Ishikawa (cell line): ENCODE data around the gene RBMS3.

Experiments used
- CREB1 ChIP-seq: IDR thresholded peaks from 2 replicates; pipeline ENCODE4 v1.6.1; 2012; ENCODE audit warnings: low read depth
- EGR1 ChIP-seq: IDR thresholded peaks from 2 replicates; pipeline ENCODE4 v1.6.1; 2012
- EP300 ChIP-seq: IDR thresholded peaks from 2 replicates; pipeline ENCODE4 v1.6.1; 2012; ENCODE audit warnings: borderline replicate concordance
- FOXM1 ChIP-seq: IDR thresholded peaks from 2 replicates; pipeline ENCODE4 v1.6.1; 2012; ENCODE audit warnings: low read depth, borderline replicate concordance
- RAD21 ChIP-seq: IDR thresholded peaks from 2 replicates; pipeline ENCODE4 v1.6.1; 2012; ENCODE audit warnings: low read depth
- TAF1 ChIP-seq: IDR thresholded peaks from 2 replicates; pipeline ENCODE4 v1.6.1; 2012; ENCODE audit warnings: low read depth, mild to moderate bottlenecking
- TCF12 ChIP-seq: IDR thresholded peaks from 2 replicates; pipeline ENCODE4 v1.6.1; 2012; ENCODE audit warnings: low read depth
- TEAD4 ChIP-seq: IDR thresholded peaks from 2 replicates; pipeline ENCODE4 v1.6.1; 2012
- YY1 ChIP-seq: IDR thresholded peaks from 2 replicates; pipeline ENCODE4 v1.6.1; 2012; ENCODE audit warnings: low read depth
- ZBTB7A ChIP-seq: IDR thresholded peaks from 2 replicates; pipeline ENCODE4 v1.6.1; 2012; ENCODE audit warnings: low read depth
- TF ChIP-seq, protein P1 (sequence below): IDR thresholded peaks from 2 replicates; pipeline ENCODE4 v1.6.1; 2012; ENCODE audit warnings: low read depth, mild to moderate bottlenecking
- TF ChIP-seq, protein P2 (sequence below): IDR thresholded peaks from 2 replicates; pipeline ENCODE4 v1.6.1; 2012

DNA sequence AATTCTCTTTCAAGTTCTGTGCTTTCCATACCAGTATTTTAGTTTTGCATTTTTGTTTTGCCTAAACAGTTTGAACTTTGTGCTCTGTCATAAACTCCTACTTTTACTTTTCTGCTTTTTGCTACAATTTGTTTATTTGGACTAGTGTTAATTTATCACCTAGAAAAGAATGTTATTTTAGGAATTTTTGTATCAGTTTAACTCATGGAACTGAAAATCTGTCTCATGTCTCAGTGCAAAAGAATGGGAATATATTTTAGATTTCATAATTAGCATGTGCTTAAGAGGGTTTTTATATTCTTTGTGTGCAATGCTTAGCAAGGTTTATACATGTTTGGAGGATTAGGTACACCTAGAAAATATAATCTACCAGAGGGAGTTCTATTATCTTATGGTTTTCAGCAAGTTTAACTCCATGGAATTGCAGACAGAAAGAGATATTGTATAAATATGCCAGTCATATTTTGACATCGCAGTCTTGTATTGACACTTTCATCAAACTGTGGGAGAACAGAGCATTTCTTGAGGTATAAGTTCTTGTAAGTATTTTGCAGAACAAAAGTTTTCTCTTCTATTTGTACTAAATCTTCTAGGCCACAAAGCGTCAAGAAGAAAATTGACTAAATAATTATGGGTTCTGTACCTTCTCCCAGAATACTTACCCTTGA is 409.9 kb downstream of the RBMS3 start:
- TF ChIP-seq ZBTB7A: no peak
- TF ChIP-seq YY1: no peak
- no peak for TF ChIP-seq EP300
- TF ChIP-seq TAF1: no peak
- TF ChIP-seq, protein P1, sequence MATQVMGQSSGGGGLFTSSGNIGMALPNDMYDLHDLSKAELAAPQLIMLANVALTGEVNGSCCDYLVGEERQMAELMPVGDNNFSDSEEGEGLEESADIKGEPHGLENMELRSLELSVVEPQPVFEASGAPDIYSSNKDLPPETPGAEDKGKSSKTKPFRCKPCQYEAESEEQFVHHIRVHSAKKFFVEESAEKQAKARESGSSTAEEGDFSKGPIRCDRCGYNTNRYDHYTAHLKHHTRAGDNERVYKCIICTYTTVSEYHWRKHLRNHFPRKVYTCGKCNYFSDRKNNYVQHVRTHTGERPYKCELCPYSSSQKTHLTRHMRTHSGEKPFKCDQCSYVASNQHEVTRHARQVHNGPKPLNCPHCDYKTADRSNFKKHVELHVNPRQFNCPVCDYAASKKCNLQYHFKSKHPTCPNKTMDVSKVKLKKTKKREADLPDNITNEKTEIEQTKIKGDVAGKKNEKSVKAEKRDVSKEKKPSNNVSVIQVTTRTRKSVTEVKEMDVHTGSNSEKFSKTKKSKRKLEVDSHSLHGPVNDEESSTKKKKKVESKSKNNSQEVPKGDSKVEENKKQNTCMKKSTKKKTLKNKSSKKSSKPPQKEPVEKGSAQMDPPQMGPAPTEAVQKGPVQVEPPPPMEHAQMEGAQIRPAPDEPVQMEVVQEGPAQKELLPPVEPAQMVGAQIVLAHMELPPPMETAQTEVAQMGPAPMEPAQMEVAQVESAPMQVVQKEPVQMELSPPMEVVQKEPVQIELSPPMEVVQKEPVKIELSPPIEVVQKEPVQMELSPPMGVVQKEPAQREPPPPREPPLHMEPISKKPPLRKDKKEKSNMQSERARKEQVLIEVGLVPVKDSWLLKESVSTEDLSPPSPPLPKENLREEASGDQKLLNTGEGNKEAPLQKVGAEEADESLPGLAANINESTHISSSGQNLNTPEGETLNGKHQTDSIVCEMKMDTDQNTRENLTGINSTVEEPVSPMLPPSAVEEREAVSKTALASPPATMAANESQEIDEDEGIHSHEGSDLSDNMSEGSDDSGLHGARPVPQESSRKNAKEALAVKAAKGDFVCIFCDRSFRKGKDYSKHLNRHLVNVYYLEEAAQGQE: no peak
- TF ChIP-seq TCF12: no peak
- TF ChIP-seq CREB1: no peak
- TF ChIP-seq, protein P2, sequence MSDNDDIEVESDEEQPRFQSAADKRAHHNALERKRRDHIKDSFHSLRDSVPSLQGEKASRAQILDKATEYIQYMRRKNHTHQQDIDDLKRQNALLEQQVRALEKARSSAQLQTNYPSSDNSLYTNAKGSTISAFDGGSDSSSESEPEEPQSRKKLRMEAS: no peak
- TF ChIP-seq TEAD4: no peak
- no peak for TF ChIP-seq EGR1
- no peak for TF ChIP-seq FOXM1
- TF ChIP-seq RAD21: no peak
